WTC11 (cell line): ENCODE data around the gene DIDO1. TPM values are rescaled to one million over a fixed set of nuclear protein-coding genes. Genes with fewer than 3 reads are reported as not detected.

Experiments used
- ATAC-seq: fragments of 200-7000 bp; cut with Tn5 transposase; 2 replicates; pipeline ENCODE4 v1.10.0; 2021; ENCODE audit warnings: mild to moderate bottlenecking, moderate library complexity
- CTCF ChIA-PET: fragments of 300-600 bp; sonication (Branson Sonifier 250); formaldehyde crosslinking; loops from one replicate; lab custom pipeline; 2021; ENCODE audit warnings: antibody characterized with exemption; lab: Charles Lee
- POLR2A ChIA-PET: fragments of 350-600 bp; sonication (Branson Sonifier 250); formaldehyde crosslinking; loops from one replicate; lab custom pipeline; 2021; ENCODE audit warnings: antibody characterized with exemption; lab: Charles Lee
- DNase-seq: peaks from one replicate; pipeline ENCODE4 v3.0.0; 2021; ENCODE audit warnings: low spot score
- H3K27ac Mint-ChIP-seq: 2 replicates; pipeline ENCODE4 v1.8.0; 2021; ENCODE audit warnings: mixed read lengths
- H3K27me3 Mint-ChIP-seq: 2 replicates; pipeline ENCODE4 v1.8.0; 2021; ENCODE audit warnings: low read depth, mild to moderate bottlenecking, moderate library complexity, mixed read lengths
- H3K36me3 Mint-ChIP-seq: 2 replicates; pipeline ENCODE4 v1.8.0; 2021; ENCODE audit warnings: mixed read lengths
- H3K4me1 Mint-ChIP-seq: 2 replicates; pipeline ENCODE4 v1.8.0; 2022; ENCODE audit warnings: mixed read lengths
- H3K4me3 Mint-ChIP-seq: 2 replicates; pipeline ENCODE4 v1.8.0; 2021; ENCODE audit warnings: mild to moderate bottlenecking, moderate library complexity, mixed read lengths
- H3K9me3 Mint-ChIP-seq: 2 replicates; pipeline ENCODE4 v1.8.0; 2021; ENCODE audit warnings: mixed read lengths
- ATF1 ChIP-seq: sonication (generic); formaldehyde crosslinking; IDR thresholded peaks from 2 replicates; pipeline ENCODE4 v1.8.1; 2023; ENCODE audit warnings: mild to moderate bottlenecking, moderate library complexity, missing genetic modification reagents
- ATF3 ChIP-seq: sonication (generic); formaldehyde crosslinking; conservative IDR thresholded peaks from 2 replicates; pipeline ENCODE4 v1.8.1; 2022; ENCODE audit warnings: mild to moderate bottlenecking, missing genetic modification reagents
- CREM ChIP-seq: sonication (generic); formaldehyde crosslinking; IDR thresholded peaks from 2 replicates; pipeline ENCODE4 v1.8.1; 2022; ENCODE audit warnings: mild to moderate bottlenecking, missing genetic modification reagents, moderate library complexity
- MLX ChIP-seq: sonication (generic); formaldehyde crosslinking; IDR thresholded peaks from 2 replicates; pipeline ENCODE4 v1.8.1; 2023; ENCODE audit warnings: mild to moderate bottlenecking, missing genetic modification reagents, moderate library complexity
- MYBL2 ChIP-seq: sonication (generic); formaldehyde crosslinking; IDR thresholded peaks from 2 replicates; pipeline ENCODE4 v1.8.1; 2023; ENCODE audit warnings: mild to moderate bottlenecking, moderate library complexity, missing genetic modification reagents
- NFATC4 ChIP-seq: fragments of 250-450 bp; sonication (Bioruptor Pico); IDR thresholded peaks from 2 replicates; pipeline ENCODE4 v1.9.0; 2021; ENCODE audit warnings: mild to moderate bottlenecking
- NFYB ChIP-seq: sonication (generic); formaldehyde crosslinking; conservative IDR thresholded peaks from 2 replicates; pipeline ENCODE4 v1.8.0; 2022; ENCODE audit warnings: low read depth, missing genetic modification reagents
- NR3C1 ChIP-seq: sonication (generic); formaldehyde crosslinking; conservative IDR thresholded peaks from 2 replicates; pipeline ENCODE4 v1.8.1; 2023; ENCODE audit warnings: low read depth, mild to moderate bottlenecking, missing genetic modification reagents
- SMAD3 ChIP-seq: sonication (generic); formaldehyde crosslinking; IDR thresholded peaks from 2 replicates; pipeline ENCODE4 v1.8.0; 2022; ENCODE audit warnings: missing genetic modification reagents, mild to moderate bottlenecking, borderline replicate concordance
- SMAD4 ChIP-seq: sonication (generic); formaldehyde crosslinking; IDR thresholded peaks from 2 replicates; pipeline ENCODE4 v1.8.0; 2022; ENCODE audit warnings: mild to moderate bottlenecking, missing genetic modification reagents
- TEAD4 ChIP-seq: sonication (generic); formaldehyde crosslinking; IDR thresholded peaks from 2 replicates; pipeline ENCODE4 v1.8.0; 2022; ENCODE audit warnings: mild to moderate bottlenecking, missing genetic modification reagents
- ZNF121 ChIP-seq: sonication (generic); formaldehyde crosslinking; IDR thresholded peaks from 2 replicates; pipeline ENCODE4 v1.8.0; 2023; ENCODE audit warnings: missing genetic modification reagents
- ZNF219 ChIP-seq: sonication (generic); formaldehyde crosslinking; IDR thresholded peaks from 2 replicates; pipeline ENCODE4 v1.8.0; 2023; ENCODE audit warnings: missing genetic modification reagents, mild to moderate bottlenecking, borderline replicate concordance
- ZNF232 ChIP-seq: sonication (generic); formaldehyde crosslinking; IDR thresholded peaks from 2 replicates; pipeline ENCODE4 v1.8.0; 2022; ENCODE audit warnings: mild to moderate bottlenecking, missing genetic modification reagents
- ZNF263 ChIP-seq: sonication (generic); formaldehyde crosslinking; IDR thresholded peaks from 2 replicates; pipeline ENCODE4 v1.8.1; 2022; ENCODE audit warnings: low read depth, mild to moderate bottlenecking, moderate library complexity, missing genetic modification reagents
- ZNF317 ChIP-seq: sonication (generic); formaldehyde crosslinking; IDR thresholded peaks from 2 replicates; pipeline ENCODE4 v1.8.1; 2023; ENCODE audit warnings: low read depth, mild to moderate bottlenecking, moderate library complexity, missing genetic modification reagents, borderline replicate concordance
- total RNA-seq: library from RNA; stranded (reverse); gene quantifications from 3 replicates; pipeline ENCODE4 v1.2.3, GENCODE V29; 2021
- TF ChIP-seq, protein P1 (sequence below): sonication (generic); formaldehyde crosslinking; IDR thresholded peaks from 2 replicates; pipeline ENCODE4 v1.8.0; 2022; ENCODE audit warnings: mild to moderate bottlenecking, missing genetic modification reagents
- TF ChIP-seq, protein P2 (sequence below): sonication (generic); formaldehyde crosslinking; IDR thresholded peaks from 2 replicates; pipeline ENCODE4 v1.8.1; 2023; ENCODE audit warnings: mild to moderate bottlenecking, missing genetic modification reagents
- TF ChIP-seq, protein P3 (sequence below): fragments of 250-450 bp; sonication (Bioruptor Pico); IDR thresholded peaks from 2 replicates; pipeline ENCODE4 v1.8.0; 2021; ENCODE audit warnings: mild to moderate bottlenecking
- TF ChIP-seq, protein P4 (sequence below): sonication (generic); formaldehyde crosslinking; IDR thresholded peaks from 2 replicates; pipeline ENCODE4 v1.8.0; 2023; ENCODE audit warnings: mild to moderate bottlenecking, missing genetic modification reagents

Gene DIDO1
- total RNA-seq, 1 experiment from 2014 or later: 87.3 TPM

DNA sequence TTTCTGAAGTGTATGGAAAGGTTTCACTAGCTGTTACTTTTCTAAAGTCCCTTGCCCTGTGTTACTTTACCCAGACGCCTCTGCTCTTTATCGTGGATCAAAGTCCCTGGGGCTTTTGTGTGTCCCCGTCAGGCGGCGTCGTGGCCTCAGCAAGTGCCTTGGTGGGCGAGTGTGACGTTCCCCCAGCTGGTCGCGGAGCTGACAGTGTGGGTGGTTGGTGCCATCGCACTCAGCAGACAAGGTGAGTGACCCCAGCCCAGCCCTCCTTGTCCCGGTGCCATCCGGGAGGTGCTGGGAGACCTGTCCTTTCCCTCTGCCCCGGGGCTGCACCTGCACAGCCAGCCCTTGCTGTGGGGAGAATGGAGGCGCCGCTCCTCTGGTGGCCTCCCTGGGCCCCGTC, 37.4 kb downstream of the DIDO1 start (continued):
- TF ChIP-seq ATF1 (CRISPR knock-in tag): no peak

- Mint-ChIP-seq H3K27me3 (no peaks in the 10 kb centered on the region; the same call in 1 of the 2 replicates), H3K9me3 (no peaks in the 10 kb centered on the region), H3K4me1 (peaks cover 34% of the 10 kb centered on the region), H3K27ac (no peak overlapping the region; the same call in 1 of the 2 replicates), H3K36me3 (peaks cover 68% of the 10 kb centered on the region), H3K4me3 (no peak overlapping the region)
- ATAC-seq (no peak), DNase-seq (no peak)
- POLR2A ChIA-PET: no interaction called here
- CTCF ChIA-PET: no interaction called here
- TF ChIP-seq TEAD4 (CRISPR knock-in tag): no peak
- TF ChIP-seq SMAD3: no peak
- TF ChIP-seq, protein P1, sequence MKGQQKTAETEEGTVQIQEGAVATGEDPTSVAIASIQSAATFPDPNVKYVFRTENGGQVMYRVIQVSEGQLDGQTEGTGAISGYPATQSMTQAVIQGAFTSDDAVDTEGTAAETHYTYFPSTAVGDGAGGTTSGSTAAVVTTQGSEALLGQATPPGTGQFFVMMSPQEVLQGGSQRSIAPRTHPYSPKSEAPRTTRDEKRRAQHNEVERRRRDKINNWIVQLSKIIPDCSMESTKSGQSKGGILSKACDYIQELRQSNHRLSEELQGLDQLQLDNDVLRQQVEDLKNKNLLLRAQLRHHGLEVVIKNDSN: no peak
- no peak for TF ChIP-seq ZNF219 (CRISPR knock-in tag)
- no peak for TF ChIP-seq ZNF317
- TF ChIP-seq, protein P2, sequence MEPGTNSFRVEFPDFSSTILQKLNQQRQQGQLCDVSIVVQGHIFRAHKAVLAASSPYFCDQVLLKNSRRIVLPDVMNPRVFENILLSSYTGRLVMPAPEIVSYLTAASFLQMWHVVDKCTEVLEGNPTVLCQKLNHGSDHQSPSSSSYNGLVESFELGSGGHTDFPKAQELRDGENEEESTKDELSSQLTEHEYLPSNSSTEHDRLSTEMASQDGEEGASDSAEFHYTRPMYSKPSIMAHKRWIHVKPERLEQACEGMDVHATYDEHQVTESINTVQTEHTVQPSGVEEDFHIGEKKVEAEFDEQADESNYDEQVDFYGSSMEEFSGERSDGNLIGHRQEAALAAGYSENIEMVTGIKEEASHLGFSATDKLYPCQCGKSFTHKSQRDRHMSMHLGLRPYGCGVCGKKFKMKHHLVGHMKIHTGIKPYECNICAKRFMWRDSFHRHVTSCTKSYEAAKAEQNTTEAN: no peak
- TF ChIP-seq, protein P3, sequence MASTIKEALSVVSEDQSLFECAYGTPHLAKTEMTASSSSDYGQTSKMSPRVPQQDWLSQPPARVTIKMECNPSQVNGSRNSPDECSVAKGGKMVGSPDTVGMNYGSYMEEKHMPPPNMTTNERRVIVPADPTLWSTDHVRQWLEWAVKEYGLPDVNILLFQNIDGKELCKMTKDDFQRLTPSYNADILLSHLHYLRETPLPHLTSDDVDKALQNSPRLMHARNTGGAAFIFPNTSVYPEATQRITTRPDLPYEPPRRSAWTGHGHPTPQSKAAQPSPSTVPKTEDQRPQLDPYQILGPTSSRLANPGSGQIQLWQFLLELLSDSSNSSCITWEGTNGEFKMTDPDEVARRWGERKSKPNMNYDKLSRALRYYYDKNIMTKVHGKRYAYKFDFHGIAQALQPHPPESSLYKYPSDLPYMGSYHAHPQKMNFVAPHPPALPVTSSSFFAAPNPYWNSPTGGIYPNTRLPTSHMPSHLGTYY (CRISPR knock-in tag): no peak
- TF ChIP-seq ZNF121 (CRISPR knock-in tag): no peak
- TF ChIP-seq MYBL2 (CRISPR knock-in tag): no peak
- TF ChIP-seq NR3C1 (CRISPR knock-in tag): no peak
- TF ChIP-seq ZNF232: no peak
- no peak for TF ChIP-seq NFYB (CRISPR knock-in tag)
- TF ChIP-seq ATF3: no peak
- no peak for TF ChIP-seq SMAD4 (CRISPR knock-in tag)
- no peak for TF ChIP-seq ZNF263 (CRISPR knock-in tag)
- TF ChIP-seq, protein P4, sequence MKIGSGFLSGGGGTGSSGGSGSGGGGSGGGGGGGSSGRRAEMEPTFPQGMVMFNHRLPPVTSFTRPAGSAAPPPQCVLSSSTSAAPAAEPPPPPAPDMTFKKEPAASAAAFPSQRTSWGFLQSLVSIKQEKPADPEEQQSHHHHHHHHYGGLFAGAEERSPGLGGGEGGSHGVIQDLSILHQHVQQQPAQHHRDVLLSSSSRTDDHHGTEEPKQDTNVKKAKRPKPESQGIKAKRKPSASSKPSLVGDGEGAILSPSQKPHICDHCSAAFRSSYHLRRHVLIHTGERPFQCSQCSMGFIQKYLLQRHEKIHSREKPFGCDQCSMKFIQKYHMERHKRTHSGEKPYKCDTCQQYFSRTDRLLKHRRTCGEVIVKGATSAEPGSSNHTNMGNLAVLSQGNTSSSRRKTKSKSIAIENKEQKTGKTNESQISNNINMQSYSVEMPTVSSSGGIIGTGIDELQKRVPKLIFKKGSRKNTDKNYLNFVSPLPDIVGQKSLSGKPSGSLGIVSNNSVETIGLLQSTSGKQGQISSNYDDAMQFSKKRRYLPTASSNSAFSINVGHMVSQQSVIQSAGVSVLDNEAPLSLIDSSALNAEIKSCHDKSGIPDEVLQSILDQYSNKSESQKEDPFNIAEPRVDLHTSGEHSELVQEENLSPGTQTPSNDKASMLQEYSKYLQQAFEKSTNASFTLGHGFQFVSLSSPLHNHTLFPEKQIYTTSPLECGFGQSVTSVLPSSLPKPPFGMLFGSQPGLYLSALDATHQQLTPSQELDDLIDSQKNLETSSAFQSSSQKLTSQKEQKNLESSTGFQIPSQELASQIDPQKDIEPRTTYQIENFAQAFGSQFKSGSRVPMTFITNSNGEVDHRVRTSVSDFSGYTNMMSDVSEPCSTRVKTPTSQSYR (CRISPR knock-in tag): no peak
- no peak for TF ChIP-seq CREM (CRISPR knock-in tag)
- TF ChIP-seq MLX (CRISPR knock-in tag): no peak
- no peak for TF ChIP-seq NFATC4
Observed at GRCh38 chr20:62888406-62888805, 37.9 kb downstream of the DIDO1 start.
